CD4-positive, alpha-beta T cell treated with Interleukin-1 beta for 1 hour (primary cell): ENCODE measurements around the gene NOP56.
"Not testable (repeated sequence)": the region's sequence is repeated elsewhere in the genome, so short reads cannot be mapped to it uniquely, and the experiment has no call there.

Experiments used
- DNase-seq, 2 donors: peaks; one replicate each; pipeline ENCODE4 v3.0.0-alpha.2; 2020 to 2022

The NOP56 gene

GRCh38 chr20:2643708-2644107 lies 8.7 kb upstream of the NOP56 start:
- DNase-seq, result no peak

GRCh38 chr20:2652724-2653555 lies 508 bp downstream of the NOP56 start:
- peak in 1 of 2 donors; percentile 14 for DNase-seq

GRCh38 chr20:2653556-2654383 lies 1.3 kb downstream of the NOP56 start:
- no peak for DNase-seq

GRCh38 chr20:2654384-2654822 lies 2.0 kb downstream of the NOP56 start:
- DNase-seq, result no peak

GRCh38 chr20:2654831-2655230 lies 2.4 kb downstream of the NOP56 start:
- DNase-seq, result no peak

GRCh38 chr20:2655331-2656116 lies 3.1 kb downstream of the NOP56 start:
- no peak for DNase-seq

GRCh38 chr20:2656471-2657117 lies 4.2 kb downstream of the NOP56 start:
- DNase-seq, result no peak

GRCh38 chr20:2657241-2657640 lies 4.8 kb downstream of the NOP56 start:
- no peak for DNase-seq

GRCh38 chr20:2657674-2658073 lies 5.2 kb downstream of the NOP56 start:
- DNase-seq, result no peak

GRCh38 chr20:2658414-2659354 lies 6.3 kb downstream of the NOP56 start:
- no peak for DNase-seq

- DNase-seq, result no peak
Observed at GRCh38 chr20:2659547-2659946, 7.1 kb downstream of the NOP56 start.

GRCh38 chr20:2663364-2663886 lies 11.0 kb downstream of the NOP56 start:
- DNase-seq, result no peak

GRCh38 chr20:2663887-2664719 lies 11.7 kb downstream of the NOP56 start, which contains the start of gene IDH3B:
Gene IDH3B, minus strand, starts transcription at chr20:2664216. Its CDS starts 28 bp downstream, at chr20:2664188.
- DNase-seq, result peak; percentile 91 to 92

- DNase-seq, result no peak
Observed at GRCh38 chr20:2671977-2672376, 19.5 kb downstream of the NOP56 start.

- no peak for DNase-seq
Observed at GRCh38 chr20:2672446-2672845, 20.0 kb downstream of the NOP56 start.

- DNase-seq, result no peak
Observed at GRCh38 chr20:2673453-2673852, 21.0 kb downstream of the NOP56 start.

- DNase-seq, result no peak
Observed at GRCh38 chr20:2680046-2680445, 27.6 kb downstream of the NOP56 start.

GRCh38 chr20:2682040-2682439 lies 29.6 kb downstream of the NOP56 start:
- DNase-seq, result not testable (repeated sequence)

GRCh38 chr20:2684817-2685216 lies 32.4 kb downstream of the NOP56 start:
- DNase-seq, result peak in 1 of 2 donors; percentile 22

GRCh38 chr20:2687514-2687913 lies 35.1 kb downstream of the NOP56 start:
- DNase-seq, result no peak
